Activated T-helper 2 cell treated with anti-CD3 and anti-CD28 coated beads, Interferon-gamma antibody, Interleukin-2, Interleukin-4, amounts not matched to agents 10 μg/mL and 5 μg/mL and 100 μg/mL, durations not matched to agents 14 hours and 24 hours and 36 hours (primary cell): ENCODE data around the gene GPR17. TPM values are rescaled to one million over a fixed set of nuclear protein-coding genes. Genes with fewer than 3 reads are reported as not detected.

ENCODE experiments used
- DNase-seq: peaks from one replicate; pipeline ENCODE4 v3.0.0; 2021; ENCODE audit warnings: low spot score
- H3K27ac Mint-ChIP-seq: one replicate; pipeline ENCODE4 v1.8.0; 2021; ENCODE audit warnings: mixed read lengths
- H3K27me3 Mint-ChIP-seq: one replicate; pipeline ENCODE4 v1.8.0; 2021; ENCODE audit warnings: low read depth, mixed read lengths
- H3K36me3 Mint-ChIP-seq: one replicate; pipeline ENCODE4 v1.8.0; 2021; ENCODE audit warnings: low read depth, mixed read lengths
- H3K4me1 Mint-ChIP-seq: one replicate; pipeline ENCODE4 v1.8.0; 2021; ENCODE audit warnings: low read depth, mixed read lengths
- H3K4me3 Mint-ChIP-seq: one replicate; pipeline ENCODE4 v1.8.0; 2021; ENCODE audit warnings: low read depth, mild to moderate bottlenecking, moderate library complexity, mixed read lengths
- H3K9me3 Mint-ChIP-seq: one replicate; pipeline ENCODE4 v1.8.0; 2021; ENCODE audit warnings: mixed read lengths
- intact Hi-C: fragments of 100-400 bp; cut with micrococcal nuclease; formaldehyde crosslinking; loops from one replicate; pipeline ENCODE4 v1.15.1; 2023
- total RNA-seq: library from RNA; stranded (reverse); gene quantifications from 2 replicates; pipeline ENCODE4 v1.2.3, GENCODE V29; 2022

The GPR17 gene
- total RNA-seq, 1 donor from 2014 or later: not detected

DNA sequence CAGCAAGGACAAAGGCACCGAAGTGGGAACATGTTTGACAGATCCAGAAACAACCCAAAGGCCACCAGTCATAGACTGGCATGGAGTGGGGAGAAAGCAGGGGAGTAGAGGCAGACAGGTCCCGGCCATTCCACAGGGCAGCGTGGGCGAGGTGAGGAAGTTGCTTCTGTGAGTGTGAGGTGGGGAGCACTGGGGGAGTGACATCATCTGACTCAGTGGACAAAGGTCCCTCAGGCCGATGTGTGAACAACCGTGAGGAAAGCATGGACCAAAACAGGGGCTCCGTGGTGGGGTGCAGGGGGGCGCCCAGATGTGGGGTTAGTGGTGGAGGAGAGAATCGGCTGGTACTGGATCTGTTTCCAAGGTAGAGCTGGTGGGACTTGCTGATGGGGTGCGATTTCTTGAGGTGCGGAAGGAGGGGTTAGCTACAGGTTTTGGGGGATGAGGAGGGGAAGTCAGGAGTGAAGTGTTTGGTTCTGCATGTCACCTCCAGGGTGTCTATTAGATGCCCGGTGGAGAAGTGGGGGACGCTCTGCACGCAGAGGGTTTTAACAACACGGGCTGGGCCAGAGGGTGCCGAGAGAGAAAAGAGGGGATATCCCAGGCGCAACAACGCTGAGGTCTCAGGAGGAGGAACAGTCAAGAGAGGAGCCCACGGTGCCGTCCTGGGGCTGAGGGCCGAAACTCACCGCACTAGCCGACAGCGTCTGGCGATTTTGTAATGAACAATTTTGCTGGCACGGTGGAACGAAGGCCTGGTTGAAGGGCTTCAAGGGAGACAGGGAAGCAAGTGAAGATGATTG is 52.8 kb downstream of the GPR17 start:
- H3K9me3 Mint-ChIP-seq: no peaks in the 10 kb centered on the region
- no peak overlapping the region for H3K27ac Mint-ChIP-seq
- H3K27me3 Mint-ChIP-seq: no peaks in the 10 kb centered on the region
- intact Hi-C loops: no loop called here
- H3K4me1 Mint-ChIP-seq: peaks cover 16% of the 10 kb centered on the region
- H3K4me3 Mint-ChIP-seq: no peak overlapping the region
- peaks cover 16% of the 10 kb centered on the region for H3K36me3 Mint-ChIP-seq
- DNase-seq: no peak

DNA sequence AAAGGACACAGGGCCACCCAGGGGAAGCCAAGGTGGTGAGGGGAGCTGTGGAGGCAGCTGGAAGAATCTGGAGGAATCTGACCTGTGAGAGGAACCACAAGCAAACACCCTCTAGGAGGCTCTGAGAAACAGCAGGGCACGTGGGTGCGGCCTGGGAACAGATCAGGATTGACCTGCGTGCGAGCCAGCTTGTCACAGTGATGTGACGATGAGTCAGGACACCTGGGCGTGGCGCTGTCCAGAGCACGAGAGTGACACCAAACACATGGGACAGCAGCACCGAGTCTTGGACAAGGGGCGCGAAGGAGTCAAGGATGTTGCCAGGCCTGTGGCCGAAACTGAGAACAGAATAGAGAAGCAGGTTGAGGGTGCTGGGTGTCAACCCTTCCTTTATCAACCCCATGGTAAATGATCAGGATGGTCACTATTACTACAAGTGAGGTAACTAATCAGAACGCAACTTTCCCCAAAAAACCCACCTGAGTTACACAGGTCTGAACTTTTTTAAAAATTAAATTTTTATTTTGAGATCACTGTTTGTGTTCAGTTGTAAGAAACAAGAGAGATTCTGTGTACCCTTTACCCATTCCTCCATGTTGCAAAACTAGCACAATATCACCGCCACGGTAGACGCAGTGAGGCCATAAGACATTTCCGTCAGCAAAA is 54.7 kb downstream of the GPR17 start:
- intact Hi-C loops: loop anchor here (1.0 to 10.0 kb wide), 5 partner anchors 42 to 394 kb away; partner anchors contain the start of genes IWS1, UGGT1 and WDR33
- H3K4me3 Mint-ChIP-seq: peak overlapping the region; percentile 88

DNA sequence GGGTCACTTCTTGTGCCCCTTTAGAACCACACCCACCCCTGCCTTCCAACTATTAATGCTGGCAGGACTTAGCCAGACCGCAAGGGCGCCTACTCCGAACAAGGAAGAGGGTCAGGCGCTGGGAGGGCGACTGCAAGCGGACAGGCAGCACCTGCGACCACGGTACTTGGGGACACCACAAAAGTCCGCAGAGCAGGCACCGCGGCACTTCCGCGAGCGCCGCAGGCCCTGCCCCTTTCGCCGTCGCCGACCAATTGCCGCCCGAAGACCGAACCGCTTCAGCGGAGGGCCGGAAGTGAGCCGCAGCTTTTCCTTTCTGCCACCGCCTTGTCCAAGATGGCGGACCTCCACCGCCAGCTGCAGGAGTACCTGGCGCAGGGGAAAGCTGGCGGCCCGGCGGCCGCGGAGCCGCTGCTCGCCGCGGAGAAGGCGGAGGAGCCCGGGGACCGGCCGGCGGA is 55.3 kb downstream of the GPR17 start, which contains the start of gene SFT2D3:
SFT2D3 (plus strand) TSS at position 305 of the 458 bp plus-strand sequence; CDS start at position 337, 32 bp downstream.
- peak within 1 kb of the TSS; percentile 89 for H3K4me3 Mint-ChIP-seq
- peaks cover 36% of the 10 kb centered on the region for H3K36me3 Mint-ChIP-seq
- intact Hi-C loops: loop anchor here (1.0 to 10.0 kb wide), 5 partner anchors 41 to 394 kb away; partner anchors contain the start of genes IWS1, UGGT1 and WDR33
- H3K4me1 Mint-ChIP-seq: peaks cover 29% of the 10 kb centered on the region
- peak; percentile 93 for DNase-seq
- peak within 1 kb of the TSS; percentile 95 for H3K27ac Mint-ChIP-seq
- H3K9me3 Mint-ChIP-seq: no peaks in the 10 kb centered on the region
- H3K27me3 Mint-ChIP-seq: no peaks in the 10 kb centered on the region

More for the DNA sequence above, 54.7 kb downstream of the GPR17 start:
- Mint-ChIP-seq H3K36me3 (peaks cover 32% of the 10 kb centered on the region), H3K4me1 (peaks cover 29% of the 10 kb centered on the region), H3K27ac (peak overlapping the region; percentile 95), H3K27me3 (no peaks in the 10 kb centered on the region), H3K9me3 (no peaks in the 10 kb centered on the region)
- no peak for DNase-seq

DNA sequence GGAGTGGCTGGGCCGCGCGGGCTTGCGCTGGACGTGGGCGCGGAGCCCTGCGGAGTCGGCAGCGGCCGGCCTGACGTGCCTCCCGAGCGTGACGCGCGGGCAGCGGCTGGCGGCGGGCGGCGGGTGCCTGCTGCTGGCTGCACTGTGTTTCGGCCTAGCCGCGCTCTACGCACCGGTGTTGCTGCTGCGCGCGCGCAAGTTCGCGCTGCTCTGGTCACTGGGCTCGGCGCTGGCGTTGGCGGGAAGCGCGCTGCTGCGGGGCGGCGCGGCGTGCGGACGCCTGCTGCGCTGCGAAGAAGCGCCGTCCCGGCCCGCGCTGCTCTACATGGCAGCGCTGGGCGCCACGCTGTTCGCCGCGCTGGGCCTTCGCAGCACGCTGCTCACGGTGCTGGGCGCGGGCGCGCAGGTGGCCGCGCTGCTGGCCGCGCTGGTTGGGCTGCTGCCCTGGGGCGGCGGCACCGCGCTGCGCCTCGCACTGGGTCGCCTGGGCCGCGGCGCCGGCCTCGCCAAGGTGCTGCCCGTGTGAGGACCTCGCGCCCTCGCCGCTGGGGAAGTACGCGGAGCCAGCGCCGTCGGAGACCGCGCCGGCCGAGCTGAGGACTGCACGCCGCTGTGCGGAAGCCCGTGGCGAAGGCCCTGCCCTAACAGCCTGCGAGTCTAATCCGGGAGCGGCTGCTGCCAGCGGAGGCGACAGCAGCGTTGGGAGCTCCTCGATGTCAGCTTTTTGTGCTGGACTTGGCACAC is 55.9 kb downstream of the GPR17 start:
- peak; percentile 81 for DNase-seq
- Mint-ChIP-seq H3K9me3 (no peaks in the 10 kb centered on the region), H3K4me1 (peaks cover 31% of the 10 kb centered on the region), H3K27ac (peak overlapping the region; percentile 78), H3K4me3 (peak overlapping the region; percentile 89), H3K36me3 (peaks cover 41% of the 10 kb centered on the region), H3K27me3 (no peaks in the 10 kb centered on the region)
- intact Hi-C loops: loop anchor here (1.0 to 10.0 kb wide), 7 partner anchors 40 to 393 kb away; partner anchors contain the start of genes IWS1, POLR2D, SAP130 and UGGT1

Other genes starting within 250 kb of the GPR17 start
- gene PROC, start 227.7 kb upstream of the GPR17 start, total RNA-seq: not detected in 2 replicates
- 54.7 and 58.1 TPM in 2 replicates for gene IWS1, start 119.7 kb upstream of the GPR17 start, total RNA-seq
- gene MYO7B, start 110.5 kb upstream of the GPR17 start, total RNA-seq: 0.07 and 0.30 TPM in 2 replicates
- 8.2 and 8.8 TPM in 2 replicates for gene LIMS2, start 29.4 kb downstream of the GPR17 start, total RNA-seq
- gene SFT2D3, start 55.3 kb downstream of the GPR17 start, total RNA-seq: 4.5 and 5.9 TPM in 2 replicates
- 74.2 and 76.5 TPM in 2 replicates for gene WDR33, start 165.0 kb downstream of the GPR17 start, total RNA-seq
- 62.8 and 63.4 TPM in 2 replicates for gene POLR2D, start 212.0 kb downstream of the GPR17 start, total RNA-seq
- 19.3 and 19.4 TPM in 2 replicates for gene AMMECR1L, start 239.8 kb downstream of the GPR17 start, total RNA-seq